Measurements from ENCODE around the gene JAZF1.

The JAZF1 gene

DNA sequence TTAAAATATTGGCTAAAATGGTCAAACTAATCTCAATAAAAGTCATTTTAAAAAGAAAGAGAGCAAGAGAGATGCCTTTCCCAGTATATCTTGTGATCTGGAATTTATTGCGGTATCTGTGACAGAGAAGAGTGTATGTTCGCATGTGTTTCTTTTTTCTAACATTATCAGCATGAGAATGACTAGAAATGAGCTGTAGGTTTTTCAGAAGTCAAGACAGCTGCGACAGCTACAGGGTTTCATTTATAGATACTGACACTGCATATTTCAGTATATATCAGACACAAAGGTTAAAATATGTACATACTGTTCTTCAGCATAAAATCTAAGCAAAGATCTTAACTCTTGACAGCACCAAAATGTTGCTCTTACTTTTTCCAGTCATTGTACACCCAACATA lies 215.8 kb downstream of the JAZF1 start:
- H3K4me3 ChIP-seq (replicated peaks; ENCODE audit: low read depth, low read length): no peak overlapping the region
- TF ChIP-seq, protein P1, sequence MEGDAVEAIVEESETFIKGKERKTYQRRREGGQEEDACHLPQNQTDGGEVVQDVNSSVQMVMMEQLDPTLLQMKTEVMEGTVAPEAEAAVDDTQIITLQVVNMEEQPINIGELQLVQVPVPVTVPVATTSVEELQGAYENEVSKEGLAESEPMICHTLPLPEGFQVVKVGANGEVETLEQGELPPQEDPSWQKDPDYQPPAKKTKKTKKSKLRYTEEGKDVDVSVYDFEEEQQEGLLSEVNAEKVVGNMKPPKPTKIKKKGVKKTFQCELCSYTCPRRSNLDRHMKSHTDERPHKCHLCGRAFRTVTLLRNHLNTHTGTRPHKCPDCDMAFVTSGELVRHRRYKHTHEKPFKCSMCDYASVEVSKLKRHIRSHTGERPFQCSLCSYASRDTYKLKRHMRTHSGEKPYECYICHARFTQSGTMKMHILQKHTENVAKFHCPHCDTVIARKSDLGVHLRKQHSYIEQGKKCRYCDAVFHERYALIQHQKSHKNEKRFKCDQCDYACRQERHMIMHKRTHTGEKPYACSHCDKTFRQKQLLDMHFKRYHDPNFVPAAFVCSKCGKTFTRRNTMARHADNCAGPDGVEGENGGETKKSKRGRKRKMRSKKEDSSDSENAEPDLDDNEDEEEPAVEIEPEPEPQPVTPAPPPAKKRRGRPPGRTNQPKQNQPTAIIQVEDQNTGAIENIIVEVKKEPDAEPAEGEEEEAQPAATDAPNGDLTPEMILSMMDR (IDR thresholded peaks at IDR 0.05; ENCODE audit: low read length, missing control alignments): no peak
- DNase-seq (ENCODE audit: low read depth): no peak

- TF ChIP-seq, protein P1 (IDR thresholded peaks at IDR 0.05; ENCODE audit: low read length, missing control alignments): no peak
- H3K4me3 ChIP-seq (replicated peaks; ENCODE audit: low read depth, low read length): no peak overlapping the region
- no peak for DNase-seq (ENCODE audit: low read depth)
Observed at GRCh38 chr7:27963056-27963455, 217.5 kb downstream of the JAZF1 start.

- no peak overlapping the region for H3K4me3 ChIP-seq (replicated peaks; ENCODE audit: low read depth, low read length)
- no peak for DNase-seq (ENCODE audit: low read depth)
- TF ChIP-seq, protein P1 (IDR thresholded peaks at IDR 0.05; ENCODE audit: low read length, missing control alignments): no peak
Observed at GRCh38 chr7:27962273-27962672, 218.3 kb downstream of the JAZF1 start.

DNA sequence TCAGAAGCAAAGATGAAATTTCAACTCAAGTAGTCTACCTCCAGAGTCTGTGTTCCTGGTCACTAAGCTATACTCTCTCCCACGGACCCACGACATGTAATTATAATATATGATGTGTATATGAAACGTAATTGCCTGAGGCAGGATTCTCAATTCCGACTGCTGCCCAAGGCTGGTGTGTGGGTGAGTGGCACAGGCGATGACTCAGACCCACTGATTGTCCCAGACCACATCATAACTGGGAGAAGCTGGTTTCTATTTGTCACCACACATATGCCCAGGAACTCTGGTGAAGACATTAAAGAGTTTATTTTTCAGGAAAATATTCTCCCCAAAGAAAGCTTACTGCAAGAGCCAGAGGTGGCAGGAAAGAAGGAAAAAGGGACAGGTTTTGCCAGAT lies 219.3 kb downstream of the JAZF1 start:
- TF ChIP-seq, protein P1 (IDR thresholded peaks at IDR 0.05; ENCODE audit: low read length, missing control alignments): no peak
- peak; percentile 16 for DNase-seq (ENCODE audit: low read depth)
- H3K4me3 ChIP-seq (replicated peaks; ENCODE audit: low read depth, low read length): no peak overlapping the region

DNA sequence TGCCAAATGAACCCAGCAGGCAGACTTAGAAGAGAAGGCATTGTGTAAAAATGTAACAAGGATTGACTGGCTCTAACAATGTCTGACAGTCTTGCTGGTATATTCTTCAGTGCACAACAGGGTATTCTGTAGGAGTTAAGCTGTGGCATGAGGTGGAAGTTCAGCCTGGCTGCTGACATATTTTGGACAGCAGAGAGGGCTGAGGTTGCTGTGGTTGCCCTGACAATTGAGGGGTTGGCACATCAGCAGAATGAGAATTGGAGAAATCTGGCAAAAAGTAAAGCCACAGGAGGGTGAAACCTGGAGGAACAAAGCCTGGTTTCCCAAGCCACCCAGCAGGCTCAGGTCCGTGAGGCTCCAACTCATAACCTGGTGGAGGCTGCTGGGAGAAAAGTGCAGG lies 220.2 kb downstream of the JAZF1 start:
- TF ChIP-seq, protein P1 (IDR thresholded peaks at IDR 0.05; ENCODE audit: low read length, missing control alignments): no peak
- H3K4me3 ChIP-seq (replicated peaks; ENCODE audit: low read depth, low read length): no peak overlapping the region
- DNase-seq (ENCODE audit: low read depth): no peak

- no peak for DNase-seq (ENCODE audit: low read depth)
- TF ChIP-seq, protein P1 (IDR thresholded peaks at IDR 0.05; ENCODE audit: low read length, missing control alignments): no peak
- no peak overlapping the region for H3K4me3 ChIP-seq (replicated peaks; ENCODE audit: low read depth, low read length)
Observed at GRCh38 chr7:27958933-27959548, 221.6 kb downstream of the JAZF1 start.

DNA sequence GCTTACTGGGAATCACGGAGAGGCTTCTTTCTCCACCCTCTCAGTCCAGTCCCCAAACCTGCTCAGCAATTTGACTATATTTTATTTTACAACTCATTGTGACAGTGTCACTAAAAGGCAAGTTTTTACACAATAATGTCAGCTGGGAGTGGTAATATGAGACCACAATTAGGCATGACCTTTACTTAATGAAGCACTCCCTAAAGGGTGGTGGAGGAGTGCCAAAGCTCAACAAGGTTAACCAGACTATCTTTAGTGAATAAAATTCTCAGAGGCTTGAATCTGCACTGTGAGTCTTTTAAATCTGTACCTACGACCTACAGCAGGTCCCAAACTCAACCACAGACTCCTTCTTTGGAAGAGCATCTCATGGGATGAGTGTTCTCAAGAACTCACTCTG lies 225.0 kb downstream of the JAZF1 start:
- TF ChIP-seq, protein P1 (IDR thresholded peaks at IDR 0.05; ENCODE audit: low read length, missing control alignments): no peak
- no peak overlapping the region for H3K4me3 ChIP-seq (replicated peaks; ENCODE audit: low read depth, low read length)
- DNase-seq (ENCODE audit: low read depth): no peak
